Activated T-helper 17 cell treated with anti-CD3 and anti-CD28 coated beads, Interleukin-2, amount 50 U/mL, for 72 hours (primary cell): Measurements from ENCODE around the gene S1PR2. TPM values are rescaled to one million over a fixed set of nuclear protein-coding genes. Genes with fewer than 3 reads are reported as not detected.
"Not testable (repeated sequence)": the region's sequence is repeated elsewhere in the genome, so short reads cannot be mapped to it uniquely, and the experiment has no call there.

Experiments
- ATAC-seq: fragments of 150-1000 bp; cut with Tn5 transposase; replicated peaks from 2 replicates; pipeline ENCODE4 v1.10.0; 2021; ENCODE audit warnings: mild to moderate bottlenecking, moderate library complexity
- H3K27ac Mint-ChIP-seq: one replicate; pipeline ENCODE4 v1.8.0; 2022; ENCODE audit warnings: mixed read lengths
- H3K27me3 Mint-ChIP-seq: one replicate; pipeline ENCODE4 v1.8.0; 2022; ENCODE audit warnings: mixed read lengths
- H3K36me3 Mint-ChIP-seq: one replicate; pipeline ENCODE4 v1.8.0; 2022; ENCODE audit warnings: low read depth, mild to moderate bottlenecking, mixed read lengths
- H3K4me1 Mint-ChIP-seq: one replicate; pipeline ENCODE4 v1.8.0; 2022; ENCODE audit warnings: mixed read lengths
- H3K4me3 Mint-ChIP-seq: one replicate; pipeline ENCODE4 v1.8.0; 2022; ENCODE audit warnings: mild to moderate bottlenecking, mixed read lengths
- H3K9me3 Mint-ChIP-seq: one replicate; pipeline ENCODE4 v1.8.0; 2022; ENCODE audit warnings: mixed read lengths
- total RNA-seq, 2 donors: library from RNA; stranded (reverse); gene quantifications; one replicate each; pipeline ENCODE4 v1.2.3, GENCODE V29; 2022

S1PR2 gene
- total RNA-seq, 2 donors from 2014 or later = 7.9 to 17.1 TPM

GRCh38 chr19:10223488-10224213 is 7.5 kb downstream of the S1PR2 start:
- Mint-ChIP-seq H3K4me3 (no peak overlapping the region), H3K9me3 (no peaks in the 10 kb centered on the region), H3K27ac (no peak overlapping the region), H3K36me3 (peaks cover 25% of the 10 kb centered on the region), H3K4me1 (peaks cover 4% of the 10 kb centered on the region), H3K27me3 (no peaks in the 10 kb centered on the region)
- no peak for ATAC-seq

- Mint-ChIP-seq H3K27ac (no peak overlapping the region), H3K27me3 (no peaks in the 10 kb centered on the region), H3K4me1 (peaks cover 4% of the 10 kb centered on the region), H3K4me3 (no peak overlapping the region), H3K9me3 (no peaks in the 10 kb centered on the region), H3K36me3 (peaks cover 25% of the 10 kb centered on the region)
- ATAC-seq = no peak
Measured at GRCh38 chr19:10222201-10222890, 8.8 kb downstream of the S1PR2 start.

- Mint-ChIP-seq H3K9me3 (no peaks in the 10 kb centered on the region), H3K27me3 (no peaks in the 10 kb centered on the region), H3K4me1 (peaks cover 4% of the 10 kb centered on the region), H3K4me3 (no peak overlapping the region), H3K36me3 (peaks cover 25% of the 10 kb centered on the region), H3K27ac (no peak overlapping the region)
- ATAC-seq = no peak
Measured at GRCh38 chr19:10220695-10221094, 10.4 kb downstream of the S1PR2 start.

GRCh38 chr19:10219678-10220077 is 11.5 kb downstream of the S1PR2 start:
- Mint-ChIP-seq H3K4me3 (no peak overlapping the region), H3K36me3 (peaks cover 24% of the 10 kb centered on the region), H3K4me1 (peaks cover 4% of the 10 kb centered on the region), H3K27me3 (no peaks in the 10 kb centered on the region), H3K9me3 (no peaks in the 10 kb centered on the region), H3K27ac (no peak overlapping the region)
- peak; percentile 75 for ATAC-seq

- Mint-ChIP-seq H3K9me3 (no peaks in the 10 kb centered on the region), H3K27me3 (no peaks in the 10 kb centered on the region), H3K4me1 (no peaks in the 10 kb centered on the region), H3K36me3 (peaks cover 2% of the 10 kb centered on the region), H3K4me3 (no peak overlapping the region), H3K27ac (no peak overlapping the region)
- ATAC-seq = no peak
Measured at GRCh38 chr19:10217085-10217484, 14.0 kb downstream of the S1PR2 start.

GRCh38 chr19:10214784-10215183 is 16.3 kb downstream of the S1PR2 start:
- Mint-ChIP-seq H3K4me3 (no peak overlapping the region), H3K4me1 (no peaks in the 10 kb centered on the region), H3K9me3 (no peaks in the 10 kb centered on the region), H3K27me3 (no peaks in the 10 kb centered on the region), H3K36me3 (no peaks in the 10 kb centered on the region), H3K27ac (no peak overlapping the region)
- ATAC-seq = no peak

- Mint-ChIP-seq H3K4me1 (peaks cover 4% of the 10 kb centered on the region), H3K4me3 (no peak overlapping the region), H3K27me3 (no peaks in the 10 kb centered on the region), H3K9me3 (peaks cover 7% of the 10 kb centered on the region), H3K27ac (no peak overlapping the region), H3K36me3 (no peaks in the 10 kb centered on the region)
- no peak for ATAC-seq
Measured at GRCh38 chr19:10211691-10212090, 19.4 kb downstream of the S1PR2 start.

- Mint-ChIP-seq H3K9me3 (peaks cover 7% of the 10 kb centered on the region), H3K27me3 (no peaks in the 10 kb centered on the region), H3K4me3 (no peak overlapping the region), H3K4me1 (peaks cover 6% of the 10 kb centered on the region), H3K27ac (no peak overlapping the region), H3K36me3 (no peaks in the 10 kb centered on the region)
- no peak for ATAC-seq
Measured at GRCh38 chr19:10211061-10211460, 20.1 kb downstream of the S1PR2 start.

GRCh38 chr19:10209315-10209714 is 21.8 kb downstream of the S1PR2 start:
- Mint-ChIP-seq H3K9me3 (peaks cover 7% of the 10 kb centered on the region), H3K4me3 (no peak overlapping the region), H3K36me3 (no peaks in the 10 kb centered on the region), H3K4me1 (peaks cover 6% of the 10 kb centered on the region), H3K27ac (no peak overlapping the region), H3K27me3 (no peaks in the 10 kb centered on the region)
- ATAC-seq = no peak

- no peaks in the 10 kb centered on the region for H3K36me3 Mint-ChIP-seq
- H3K4me1 Mint-ChIP-seq = peaks cover 6% of the 10 kb centered on the region
- H3K9me3 Mint-ChIP-seq = peaks cover 7% of the 10 kb centered on the region
- ATAC-seq = no peak
- no peak overlapping the region for H3K27ac Mint-ChIP-seq
- H3K4me3 Mint-ChIP-seq = no peak overlapping the region
- H3K27me3 Mint-ChIP-seq = no peaks in the 10 kb centered on the region
Measured at GRCh38 chr19:10207026-10207425, 24.1 kb downstream of the S1PR2 start.

GRCh38 chr19:10206226-10206885 is 24.8 kb downstream of the S1PR2 start:
- Mint-ChIP-seq H3K36me3 (no peaks in the 10 kb centered on the region), H3K27me3 (no peaks in the 10 kb centered on the region), H3K27ac (no peak overlapping the region), H3K4me1 (peaks cover 6% of the 10 kb centered on the region), H3K9me3 (peaks cover 7% of the 10 kb centered on the region), H3K4me3 (no peak overlapping the region)
- no peak for ATAC-seq

GRCh38 chr19:10205636-10206035 is 25.5 kb downstream of the S1PR2 start:
- no peak for ATAC-seq
- Mint-ChIP-seq H3K36me3 (no peaks in the 10 kb centered on the region), H3K4me3 (no peak overlapping the region), H3K27me3 (no peaks in the 10 kb centered on the region), H3K4me1 (peaks cover 6% of the 10 kb centered on the region), H3K27ac (no peak overlapping the region), H3K9me3 (peaks cover 7% of the 10 kb centered on the region)

- Mint-ChIP-seq H3K27ac (no peak overlapping the region), H3K4me3 (no peak overlapping the region), H3K27me3 (no peaks in the 10 kb centered on the region), H3K4me1 (peaks cover 11% of the 10 kb centered on the region), H3K36me3 (no peaks in the 10 kb centered on the region), H3K9me3 (peaks cover 7% of the 10 kb centered on the region)
- no peak for ATAC-seq
Measured at GRCh38 chr19:10203686-10204085, 27.4 kb downstream of the S1PR2 start.

GRCh38 chr19:10201176-10201575 is 30.0 kb downstream of the S1PR2 start:
- no peaks in the 10 kb centered on the region for H3K9me3 Mint-ChIP-seq
- H3K27me3 Mint-ChIP-seq = no peaks in the 10 kb centered on the region
- peak overlapping the region; percentile 36 for H3K27ac Mint-ChIP-seq
- no peak for ATAC-seq
- H3K4me1 Mint-ChIP-seq = peaks cover 10% of the 10 kb centered on the region
- H3K36me3 Mint-ChIP-seq = no peaks in the 10 kb centered on the region
- no peak overlapping the region for H3K4me3 Mint-ChIP-seq

- not testable (repeated sequence) for H3K27ac Mint-ChIP-seq, H3K36me3 Mint-ChIP-seq, H3K4me3 Mint-ChIP-seq, H3K9me3 Mint-ChIP-seq, ATAC-seq, H3K27me3 Mint-ChIP-seq
- H3K4me1 Mint-ChIP-seq = peaks cover 10% of the 10 kb centered on the region
Measured at GRCh38 chr19:10200101-10200500, 31.0 kb downstream of the S1PR2 start.
